Type B pancreatic cell (in vitro differentiated cells): ENCODE results near the gene CRABP1. TPM values are rescaled to one million over a fixed set of nuclear protein-coding genes. Genes with fewer than 3 reads are reported as not detected.

ENCODE experiments used
- DNase-seq: peaks from one replicate; pipeline ENCODE4 v3.0.0; 2021; ENCODE audit warnings: mixed read lengths; ENCODE audit not compliant: unreplicated experiment; ENCODE audit errors: extremely low spot score
- H3K27ac Mint-ChIP-seq: 2 replicates; pipeline ENCODE4 v1.8.0; 2021; ENCODE audit warnings: mild to moderate bottlenecking, mixed read lengths
- H3K27me3 Mint-ChIP-seq: 2 replicates; pipeline ENCODE4 v1.8.0; 2021; ENCODE audit warnings: mixed read lengths
- H3K36me3 Mint-ChIP-seq: 2 replicates; pipeline ENCODE4 v1.8.0; 2021; ENCODE audit warnings: mixed read lengths
- H3K4me1 Mint-ChIP-seq: one replicate; pipeline ENCODE4 v1.8.0; 2021; ENCODE audit warnings: mixed read lengths; ENCODE audit not compliant: unreplicated experiment
- H3K4me3 Mint-ChIP-seq: 2 replicates; pipeline ENCODE4 v1.8.0; 2021; ENCODE audit warnings: mild to moderate bottlenecking, mixed read lengths
- H3K9me3 Mint-ChIP-seq: 2 replicates; pipeline ENCODE4 v1.8.0; 2021; ENCODE audit warnings: mixed read lengths
- total RNA-seq: library from RNA; stranded (reverse); gene quantifications from 2 replicates; pipeline ENCODE4 v1.2.1, GENCODE V29; 2021; ENCODE audit warnings: low replicate concordance
- TF ChIP-seq, protein P1 (sequence below): fragments of 200-600 bp; sonication (generic); conservative IDR thresholded peaks from 2 replicates; pipeline ENCODE4 v1.5.0; 2021; ENCODE audit warnings: antibody characterized with exemption, mild to moderate bottlenecking

The CRABP1 gene
- total RNA-seq, 1 donor from 2014 or later: 685 TPM

DNA sequence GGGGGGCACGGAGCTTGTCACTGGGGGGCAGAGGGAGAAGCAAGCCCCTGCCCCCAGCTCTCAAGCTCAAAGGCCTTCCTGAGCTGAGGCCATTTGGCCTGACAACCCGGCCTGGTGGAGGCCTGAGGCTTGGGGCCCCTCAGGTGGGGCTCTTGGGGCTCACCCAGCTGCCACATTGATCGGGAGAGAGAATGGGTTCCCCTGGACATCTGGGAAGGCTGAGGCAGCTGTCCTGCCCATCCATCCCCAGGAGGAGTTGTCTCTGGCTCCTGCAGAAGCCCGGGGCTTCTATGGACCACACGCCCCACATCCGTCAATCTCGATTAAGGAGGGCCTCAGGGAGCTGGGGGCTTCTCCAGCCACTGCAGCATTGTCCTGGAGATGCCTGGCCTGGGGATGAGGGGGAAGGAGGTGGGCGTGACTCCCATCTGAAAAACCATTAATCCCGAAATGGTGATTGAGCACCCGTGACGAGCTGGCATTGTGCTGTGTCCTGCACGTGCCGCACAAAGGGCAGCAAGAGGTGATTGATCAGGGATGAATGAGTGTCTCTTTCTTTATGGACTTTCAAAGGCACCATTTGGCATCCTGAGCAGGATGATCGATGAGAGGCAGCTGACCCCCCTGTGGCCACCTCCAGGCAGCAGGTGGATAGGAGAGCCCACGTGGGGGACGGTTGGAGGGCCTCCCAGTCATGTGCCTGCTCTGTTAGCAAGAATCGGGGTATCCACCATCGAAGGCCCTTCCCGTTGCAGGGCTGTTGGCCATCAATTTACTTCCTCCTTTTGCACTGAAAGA lies 17.2 kb upstream of the CRABP1 start:
- TF ChIP-seq, protein P1, sequence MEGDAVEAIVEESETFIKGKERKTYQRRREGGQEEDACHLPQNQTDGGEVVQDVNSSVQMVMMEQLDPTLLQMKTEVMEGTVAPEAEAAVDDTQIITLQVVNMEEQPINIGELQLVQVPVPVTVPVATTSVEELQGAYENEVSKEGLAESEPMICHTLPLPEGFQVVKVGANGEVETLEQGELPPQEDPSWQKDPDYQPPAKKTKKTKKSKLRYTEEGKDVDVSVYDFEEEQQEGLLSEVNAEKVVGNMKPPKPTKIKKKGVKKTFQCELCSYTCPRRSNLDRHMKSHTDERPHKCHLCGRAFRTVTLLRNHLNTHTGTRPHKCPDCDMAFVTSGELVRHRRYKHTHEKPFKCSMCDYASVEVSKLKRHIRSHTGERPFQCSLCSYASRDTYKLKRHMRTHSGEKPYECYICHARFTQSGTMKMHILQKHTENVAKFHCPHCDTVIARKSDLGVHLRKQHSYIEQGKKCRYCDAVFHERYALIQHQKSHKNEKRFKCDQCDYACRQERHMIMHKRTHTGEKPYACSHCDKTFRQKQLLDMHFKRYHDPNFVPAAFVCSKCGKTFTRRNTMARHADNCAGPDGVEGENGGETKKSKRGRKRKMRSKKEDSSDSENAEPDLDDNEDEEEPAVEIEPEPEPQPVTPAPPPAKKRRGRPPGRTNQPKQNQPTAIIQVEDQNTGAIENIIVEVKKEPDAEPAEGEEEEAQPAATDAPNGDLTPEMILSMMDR: no peak
- H3K4me3 Mint-ChIP-seq: no peak overlapping the region
- DNase-seq: no peak
- no peaks in the 10 kb centered on the region for H3K36me3 Mint-ChIP-seq
- H3K9me3 Mint-ChIP-seq: no peaks in the 10 kb centered on the region
- peaks cover 59% of the 10 kb centered on the region for H3K4me1 Mint-ChIP-seq
- peak overlapping the region; percentile 58 for H3K27ac Mint-ChIP-seq
- peaks cover 31% of the 10 kb centered on the region for H3K27me3 Mint-ChIP-seq

DNA sequence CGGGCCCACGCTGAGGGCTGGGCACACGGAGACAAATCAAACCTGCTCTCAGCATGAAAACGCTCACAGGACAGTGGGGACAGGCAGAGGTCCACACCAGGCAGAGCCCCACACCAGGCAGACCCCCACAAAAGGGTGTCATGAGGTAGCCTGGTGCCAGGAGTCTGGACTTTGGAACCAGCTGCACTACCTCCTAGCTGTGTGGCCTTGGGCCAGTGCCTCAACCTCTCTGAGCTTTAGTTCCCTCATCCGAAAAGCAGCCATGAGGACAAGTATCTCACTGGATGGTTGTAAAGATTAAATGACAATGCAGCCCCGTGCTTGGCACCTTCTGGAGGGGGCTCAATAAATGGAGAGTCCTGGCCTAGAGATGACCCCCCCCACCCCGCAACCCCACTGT lies 16.5 kb upstream of the CRABP1 start:
- H3K9me3 Mint-ChIP-seq: no peaks in the 10 kb centered on the region
- no peaks in the 10 kb centered on the region for H3K36me3 Mint-ChIP-seq
- peaks cover 31% of the 10 kb centered on the region for H3K27me3 Mint-ChIP-seq
- H3K4me3 Mint-ChIP-seq: no peak overlapping the region
- peaks cover 57% of the 10 kb centered on the region for H3K4me1 Mint-ChIP-seq
- peak overlapping the region; percentile 58 for H3K27ac Mint-ChIP-seq
- DNase-seq: no peak
- TF ChIP-seq, protein P1: no peak

DNA sequence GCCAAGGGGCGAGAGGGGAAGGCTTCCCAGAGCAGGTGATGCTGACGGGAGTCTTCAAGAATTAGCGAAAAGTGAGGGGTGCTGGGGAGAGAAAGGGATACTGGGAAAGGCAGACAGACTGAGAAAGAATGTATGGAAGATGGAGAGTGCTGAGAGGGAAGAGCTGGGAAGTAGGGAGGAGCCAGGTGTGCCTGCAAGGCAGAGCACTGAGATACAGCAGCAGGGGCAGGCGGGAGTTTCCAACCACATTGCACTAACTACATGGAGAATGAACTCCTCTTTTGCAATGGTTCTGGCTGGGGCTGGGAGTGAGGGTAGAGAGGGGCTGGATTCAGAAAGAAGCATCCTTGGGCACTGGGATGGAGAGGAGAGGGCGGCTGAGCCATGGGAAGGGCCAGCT lies 16.0 kb upstream of the CRABP1 start:
- no peaks in the 10 kb centered on the region for H3K36me3 Mint-ChIP-seq
- DNase-seq: no peak
- H3K4me3 Mint-ChIP-seq: peak overlapping the region; percentile 48
- peaks cover 57% of the 10 kb centered on the region for H3K4me1 Mint-ChIP-seq
- peaks cover 31% of the 10 kb centered on the region for H3K27me3 Mint-ChIP-seq
- no peaks in the 10 kb centered on the region for H3K9me3 Mint-ChIP-seq
- TF ChIP-seq, protein P1: no peak
- H3K27ac Mint-ChIP-seq: peak overlapping the region; percentile 42

DNA sequence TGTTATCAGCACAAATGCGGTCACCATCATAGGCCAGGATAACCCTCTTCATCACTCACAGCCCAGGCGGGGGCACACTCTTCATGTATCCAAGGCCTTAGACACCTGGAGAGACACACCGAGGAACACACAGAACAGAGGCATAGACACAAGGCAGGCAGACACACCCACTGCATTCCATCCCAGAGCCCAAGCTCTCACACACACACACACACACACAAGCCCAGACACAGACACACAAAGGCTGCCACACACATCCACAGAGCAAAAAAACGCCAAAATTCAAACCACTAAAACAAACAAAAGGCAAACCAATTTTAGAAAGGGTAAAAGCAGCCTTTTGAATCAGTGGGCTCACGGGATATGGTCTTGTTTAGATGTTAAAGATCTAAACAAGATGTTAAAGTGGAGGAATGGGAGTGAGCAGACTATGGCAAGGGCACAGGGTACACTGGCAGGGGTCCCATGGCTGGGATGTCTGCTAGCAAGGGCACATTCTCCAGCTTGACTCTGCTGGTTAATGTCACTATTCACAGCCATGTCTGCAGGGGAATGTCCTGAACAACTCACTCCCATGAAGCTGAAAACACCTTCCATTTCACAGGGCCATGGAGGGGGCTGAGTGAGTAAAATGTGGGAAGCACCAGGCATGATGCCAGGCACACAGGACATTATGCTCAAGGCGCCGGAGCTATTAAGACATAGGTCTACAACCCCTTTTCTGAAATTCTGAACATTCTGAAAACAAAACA lies 14.9 kb upstream of the CRABP1 start:
- H3K9me3 Mint-ChIP-seq: no peaks in the 10 kb centered on the region

DNA sequence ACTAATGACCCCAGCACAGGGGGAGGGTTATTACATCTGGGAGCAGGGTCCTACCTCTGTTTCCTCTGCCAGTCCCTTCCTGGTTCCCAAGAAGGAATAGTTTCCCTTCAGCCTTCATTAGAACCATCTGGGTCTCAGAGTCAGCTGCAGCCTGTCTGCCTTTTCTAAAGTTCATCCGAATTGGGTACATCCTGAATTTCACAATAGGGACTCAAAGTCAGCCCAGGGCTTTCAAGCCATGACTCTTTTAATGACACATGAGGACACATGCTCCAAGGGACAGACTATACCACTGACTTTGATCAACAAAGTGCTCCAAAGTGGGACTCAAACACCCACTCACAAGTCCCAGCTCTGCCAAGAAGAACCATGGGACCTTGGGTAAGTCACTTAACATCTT lies 12.7 kb upstream of the CRABP1 start:
- Mint-ChIP-seq H3K36me3 (no peaks in the 10 kb centered on the region), H3K4me3 (no peak overlapping the region), H3K27ac (peak overlapping the region; percentile 22), H3K27me3 (peaks cover 31% of the 10 kb centered on the region), H3K4me1 (peaks cover 60% of the 10 kb centered on the region), H3K9me3 (no peaks in the 10 kb centered on the region)
- TF ChIP-seq, protein P1: no peak
- no peak for DNase-seq

More for the DNA sequence above, 14.9 kb upstream of the CRABP1 start:
- Mint-ChIP-seq H3K36me3 (no peaks in the 10 kb centered on the region), H3K27me3 (peaks cover 31% of the 10 kb centered on the region), H3K4me1 (peaks cover 62% of the 10 kb centered on the region), H3K4me3 (peak overlapping the region; percentile 16), H3K27ac (peak overlapping the region; percentile 52)
- TF ChIP-seq, protein P1: no peak
- DNase-seq: no peak
